NB4 (cell line): ENCODE results near the gene BMF.

ENCODE experiments used
- CTCF ChIP-seq: IDR thresholded peaks from one replicate; pipeline ENCODE4 v1.5.1; 2012; ENCODE audit warnings: low read depth, low read length
- MAX ChIP-seq: IDR thresholded peaks from 2 replicates; pipeline ENCODE4 v1.6.1; 2011; ENCODE audit warnings: low read depth, low read length
- MYC ChIP-seq: IDR thresholded peaks from 2 replicates; pipeline ENCODE4 v1.6.1; 2011; ENCODE audit warnings: low read depth, low read length
- POLR2A ChIP-seq: IDR thresholded peaks from 2 replicates; pipeline ENCODE4 v1.6.1; 2011; ENCODE audit warnings: mild to moderate bottlenecking; ENCODE audit not compliant: insufficient read length; ENCODE audit errors: extremely low read depth

GRCh38 chr15:40095371-40096093 is 13.1 kb downstream of the BMF start:
- no peak for TF ChIP-seq CTCF
- TF ChIP-seq MYC: no peak
- TF ChIP-seq MAX: no peak
- TF ChIP-seq POLR2A: no peak
